Spleen (tissue), 7 donors: ENCODE measurements around the gene IL6R.

Experiments used
- POLR2A ChIP-seq, 3 donors: fragments of 450-650 bp; IDR thresholded peaks; one replicate each; pipeline ENCODE4 v1.5.1; 2017; ENCODE audit warnings: antibody characterized with exemption in 3 of 3, mild to moderate bottlenecking in 1 of 3
- POLR2AphosphoS5 ChIP-seq, 3 donors: sonication (generic); formaldehyde crosslinking; IDR thresholded peaks; one replicate each; pipeline ENCODE4 v1.5.1; 2017; ENCODE audit warnings: antibody characterized with exemption in 3 of 3
- TF ChIP-seq, protein P1 (sequence below), 11 experiments: fragments of 200-600 bp in 7 of 11; fragments of 450-650 bp in 4 of 11; sonication (generic) in 4 of 11; IDR thresholded peaks in 8 of 11; conservative IDR thresholded peaks in 3 of 11; 1 replicate in 7 of 11; 2 replicates in 4 of 11; pipeline versions ENCODE4 v1.4.0 to v1.8.0; 2016 to 2021; ENCODE audit warnings: antibody characterized with exemption in 11 of 11, inconsistent platforms in 4 of 11, mild to moderate bottlenecking in 1 of 11
- donor health status: DM: no; HTN: no; CAD: no; lungs with moderate emphysema.
- donor health status: DM: no; HTN: no; CAD: no.
- donor health status: DM: no; HTN: no; CAD: no.

DNA sequence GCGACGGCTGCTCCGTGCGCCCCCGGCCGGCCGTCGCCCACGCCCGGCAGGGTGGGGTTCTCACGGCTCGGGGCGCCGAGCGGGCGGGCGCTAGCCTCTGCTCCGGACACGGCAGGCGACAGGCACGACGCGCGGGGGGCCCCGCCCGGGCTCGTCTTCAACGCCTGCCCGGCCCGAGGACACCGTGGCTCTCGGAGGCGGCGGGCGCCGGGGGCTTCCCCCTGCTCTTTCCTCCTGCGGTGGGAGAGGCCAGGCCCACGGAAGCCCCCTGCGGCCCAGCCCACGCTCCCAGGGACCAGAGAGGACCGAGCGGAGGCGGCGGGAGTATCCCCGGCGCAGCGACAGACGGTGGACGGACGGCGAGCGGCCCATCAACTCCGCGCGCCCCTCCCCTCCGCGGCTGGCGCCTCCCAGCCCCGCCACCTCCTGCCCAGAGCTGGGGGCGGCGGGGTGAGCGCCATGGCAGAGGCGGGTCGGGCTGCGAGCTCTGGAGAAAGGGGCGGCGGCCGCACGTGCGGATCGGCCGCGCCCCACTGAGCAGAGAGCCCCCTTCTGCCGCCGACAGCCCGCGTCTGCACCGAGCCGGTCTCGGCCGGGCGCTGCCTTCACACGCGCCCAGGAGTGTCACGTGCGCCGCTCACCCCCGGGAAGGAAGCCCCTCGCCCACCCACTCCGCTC lies 97.1 kb downstream of the IL6R start, which contains the start of the genes SHE and TDRD10:
- TF ChIP-seq, protein P1, sequence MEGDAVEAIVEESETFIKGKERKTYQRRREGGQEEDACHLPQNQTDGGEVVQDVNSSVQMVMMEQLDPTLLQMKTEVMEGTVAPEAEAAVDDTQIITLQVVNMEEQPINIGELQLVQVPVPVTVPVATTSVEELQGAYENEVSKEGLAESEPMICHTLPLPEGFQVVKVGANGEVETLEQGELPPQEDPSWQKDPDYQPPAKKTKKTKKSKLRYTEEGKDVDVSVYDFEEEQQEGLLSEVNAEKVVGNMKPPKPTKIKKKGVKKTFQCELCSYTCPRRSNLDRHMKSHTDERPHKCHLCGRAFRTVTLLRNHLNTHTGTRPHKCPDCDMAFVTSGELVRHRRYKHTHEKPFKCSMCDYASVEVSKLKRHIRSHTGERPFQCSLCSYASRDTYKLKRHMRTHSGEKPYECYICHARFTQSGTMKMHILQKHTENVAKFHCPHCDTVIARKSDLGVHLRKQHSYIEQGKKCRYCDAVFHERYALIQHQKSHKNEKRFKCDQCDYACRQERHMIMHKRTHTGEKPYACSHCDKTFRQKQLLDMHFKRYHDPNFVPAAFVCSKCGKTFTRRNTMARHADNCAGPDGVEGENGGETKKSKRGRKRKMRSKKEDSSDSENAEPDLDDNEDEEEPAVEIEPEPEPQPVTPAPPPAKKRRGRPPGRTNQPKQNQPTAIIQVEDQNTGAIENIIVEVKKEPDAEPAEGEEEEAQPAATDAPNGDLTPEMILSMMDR (IDR thresholded peaks at IDR 0.05 in 8 of 11, conservative IDR thresholded peaks at IDR 0.05 in 3 of 11) = no peak
- peak in 2 of 3 donors; percentile 66 to 71 for TF ChIP-seq POLR2AphosphoS5 (IDR thresholded peaks at IDR 0.05)
- no peak for TF ChIP-seq POLR2A (IDR thresholded peaks at IDR 0.05)
